Hepatocyte (in vitro differentiated cells): Measurements from ENCODE around the gene KLRK1. TPM values are rescaled to one million over a fixed set of nuclear protein-coding genes. Genes with fewer than 3 reads are reported as not detected.
"Not testable (repeated sequence)": the region's sequence is repeated elsewhere in the genome, so short reads cannot be mapped to it uniquely, and the experiment has no call there.

Source experiments
- DNase-seq: peaks from one replicate; pipeline ENCODE4 v3.0.0-alpha.2; 2016; ENCODE audit warnings: low spot score
- H2AFZ ChIP-seq: fragments of 200-600 bp; sonication (generic); 2 replicates; pipeline ENCODE4 v1.6.0; 2016; ENCODE audit warnings: antibody characterized with exemption, mild to moderate bottlenecking
- H3K27ac ChIP-seq: fragments of 200-600 bp; sonication (generic); 2 replicates; pipeline ENCODE4 v1.5.1; 2016; ENCODE audit warnings: mild to moderate bottlenecking
- H3K27me3 ChIP-seq: fragments of 200-600 bp; sonication (generic); 2 replicates; pipeline ENCODE4 v1.6.1; 2016
- H3K36me3 ChIP-seq: fragments of 200-600 bp; sonication (generic); replicated peaks from 2 replicates; pipeline ENCODE4 v1.5.1; 2016; ENCODE audit warnings: low read depth; ENCODE audit not compliant: insufficient read depth
- H3K4me1 ChIP-seq: fragments of 200-600 bp; sonication (generic); 2 replicates; pipeline ENCODE4 v1.5.1; 2016; ENCODE audit warnings: mild to moderate bottlenecking, moderate library complexity; ENCODE audit not compliant: insufficient read depth
- H3K4me2 ChIP-seq: fragments of 200-600 bp; sonication (generic); 2 replicates; pipeline ENCODE4 v1.6.0; 2016
- H3K4me3 ChIP-seq: fragments of 200-600 bp; sonication (generic); 2 replicates; pipeline ENCODE4 v1.5.1; 2016; ENCODE audit warnings: mild to moderate bottlenecking
- H3K79me2 ChIP-seq: fragments of 200-600 bp; sonication (generic); 2 replicates; pipeline ENCODE4 v1.6.0; 2017; ENCODE audit warnings: mild to moderate bottlenecking
- H3K9me2 ChIP-seq: fragments of 200-600 bp; sonication (generic); replicated peaks from 2 replicates; pipeline ENCODE4 v1.6.0; 2017; ENCODE audit warnings: mild to moderate bottlenecking; ENCODE audit not compliant: insufficient read depth
- H3K9me3 ChIP-seq: fragments of 200-600 bp; sonication (generic); 2 replicates; pipeline ENCODE4 v1.5.1; 2016; ENCODE audit warnings: low read depth, mild to moderate bottlenecking
- H4K20me1 ChIP-seq: fragments of 200-600 bp; sonication (generic); 2 replicates; pipeline ENCODE4 v1.6.0; 2016; ENCODE audit warnings: mild to moderate bottlenecking; ENCODE audit not compliant: insufficient read depth, poor library complexity, severe bottlenecking
- EZH2 ChIP-seq: fragments of 200-600 bp; sonication (generic); IDR thresholded peaks from 2 replicates; pipeline ENCODE4 v1.6.1; 2016; ENCODE audit warnings: antibody characterized with exemption, mild to moderate bottlenecking, borderline replicate concordance
- EZH2phosphoT487 ChIP-seq: fragments of 200-600 bp; sonication (generic); IDR thresholded peaks from one replicate; pipeline ENCODE4 v1.6.1; 2018; ENCODE audit warnings: antibody characterized with exemption, mild to moderate bottlenecking, low read depth, moderate library complexity; ENCODE audit not compliant: unreplicated experiment, severe bottlenecking
- WGBS: methylation state at CpG from one replicate; pipeline ENCODE4 v1.1.6; 2016; ENCODE audit warnings: low lambda C conversion rate; ENCODE audit errors: missing lambda C conversion rate; 5-methylcytosine and 5-hydroxymethylcytosine counted together
- polyA plus RNA-seq: library from polyadenylated mRNA; unstranded; fragments of >200 nt; fragmentation: Nextera tagmentation; extraction: Ambion mirVana; gene quantifications from 2 replicates; pipeline ENCODE4 v1.2.1, GENCODE V29; 2016
- total RNA-seq: library from RNA; depleted of rRNA; stranded (reverse); fragments of >200 nt; gene quantifications from 2 replicates; pipeline ENCODE4 v1.2.3, GENCODE V29; 2014
- TF ChIP-seq, protein P1 (sequence below): fragments of 200-600 bp; sonication (generic); IDR thresholded peaks from 2 replicates; pipeline ENCODE4 v1.5.1; 2016; ENCODE audit warnings: antibody characterized with exemption, mild to moderate bottlenecking; ENCODE audit not compliant: poor library complexity

The KLRK1 gene
- total and polyA plus RNA-seq, 2 experiments from 2014 or later, result 0.23 TPM; not detected in 1

DNA sequence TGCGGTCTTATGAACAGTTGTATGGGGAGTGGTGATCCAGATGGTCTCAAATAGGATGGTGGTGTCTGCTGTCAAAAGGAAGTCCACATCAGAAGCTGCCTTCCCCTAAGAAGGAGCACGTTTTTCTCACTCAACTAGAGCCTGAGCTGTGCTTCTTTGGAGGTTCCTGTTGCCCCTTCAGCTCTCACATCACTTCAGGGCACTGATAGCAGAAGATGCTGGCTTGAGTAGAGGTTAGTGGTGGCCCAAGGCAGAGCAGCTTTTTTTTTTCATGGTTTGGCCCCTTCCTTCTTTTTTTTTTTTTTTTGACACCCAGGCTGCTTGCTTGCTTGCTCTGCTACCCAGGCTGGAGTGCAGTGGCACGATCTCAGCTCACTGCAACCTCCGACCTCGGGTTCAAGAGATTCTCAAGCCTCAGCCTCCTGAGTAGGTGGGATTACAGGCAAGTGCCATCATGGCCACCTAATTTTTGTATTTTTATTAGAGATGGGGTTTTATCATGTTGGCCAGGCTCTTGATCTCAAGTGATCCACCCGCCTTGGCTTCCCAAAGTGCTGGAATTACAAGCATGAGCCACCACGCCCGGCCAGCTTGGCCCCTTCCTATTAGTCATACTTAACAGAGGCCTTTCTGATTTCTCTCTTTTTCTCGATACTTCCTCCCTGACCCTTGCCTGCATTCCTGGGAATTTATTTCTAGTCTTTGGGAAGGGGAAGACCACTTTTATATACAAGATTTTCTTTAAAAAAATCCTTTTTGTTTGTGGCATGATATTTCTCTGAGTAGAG, 50.6 kb downstream of the KLRK1 start:
- DNase-seq, result no peak
- Histone ChIP-seq H2AFZ (no peak overlapping the region), H3K4me1 (no peaks in the 10 kb centered on the region), H3K79me2 (no peaks in the 10 kb centered on the region), H3K4me2 (no peak overlapping the region), H3K27me3 (no peaks in the 10 kb centered on the region), H3K36me3 (no peaks in the 10 kb centered on the region), H3K4me3 (no peak overlapping the region), H3K9me2 (no peaks in the 10 kb centered on the region), H4K20me1 (no peaks in the 10 kb centered on the region), H3K27ac (no peak overlapping the region), H3K9me3 (no peaks in the 10 kb centered on the region)
- no peak for TF ChIP-seq EZH2phosphoT487
- TF ChIP-seq, protein P1, sequence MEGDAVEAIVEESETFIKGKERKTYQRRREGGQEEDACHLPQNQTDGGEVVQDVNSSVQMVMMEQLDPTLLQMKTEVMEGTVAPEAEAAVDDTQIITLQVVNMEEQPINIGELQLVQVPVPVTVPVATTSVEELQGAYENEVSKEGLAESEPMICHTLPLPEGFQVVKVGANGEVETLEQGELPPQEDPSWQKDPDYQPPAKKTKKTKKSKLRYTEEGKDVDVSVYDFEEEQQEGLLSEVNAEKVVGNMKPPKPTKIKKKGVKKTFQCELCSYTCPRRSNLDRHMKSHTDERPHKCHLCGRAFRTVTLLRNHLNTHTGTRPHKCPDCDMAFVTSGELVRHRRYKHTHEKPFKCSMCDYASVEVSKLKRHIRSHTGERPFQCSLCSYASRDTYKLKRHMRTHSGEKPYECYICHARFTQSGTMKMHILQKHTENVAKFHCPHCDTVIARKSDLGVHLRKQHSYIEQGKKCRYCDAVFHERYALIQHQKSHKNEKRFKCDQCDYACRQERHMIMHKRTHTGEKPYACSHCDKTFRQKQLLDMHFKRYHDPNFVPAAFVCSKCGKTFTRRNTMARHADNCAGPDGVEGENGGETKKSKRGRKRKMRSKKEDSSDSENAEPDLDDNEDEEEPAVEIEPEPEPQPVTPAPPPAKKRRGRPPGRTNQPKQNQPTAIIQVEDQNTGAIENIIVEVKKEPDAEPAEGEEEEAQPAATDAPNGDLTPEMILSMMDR, result no peak
- TF ChIP-seq EZH2, result no peak
- 86% methylated on average over 9 of the region's 9 CpGs for WGBS

DNA sequence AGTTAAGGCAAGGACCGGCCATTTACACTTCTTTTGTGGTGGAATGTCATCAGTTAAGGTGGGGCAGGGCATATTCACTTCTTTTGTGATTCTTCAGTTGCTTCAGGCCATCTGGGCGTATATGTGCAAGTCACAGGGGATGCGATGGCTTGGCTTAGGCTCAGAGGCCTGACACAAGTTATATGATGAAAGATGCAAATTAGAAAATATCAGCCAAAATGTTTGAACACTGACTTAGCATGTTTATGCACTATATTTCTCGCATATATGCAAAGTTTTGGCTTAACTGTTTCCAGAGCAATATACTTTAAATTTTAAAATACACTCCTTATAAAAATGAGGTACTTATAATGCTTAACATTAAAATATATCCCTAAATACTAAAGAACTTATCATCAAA, 51.4 kb downstream of the KLRK1 start:
- 98% methylated on average over 3 of the region's 4 CpGs for WGBS
- H3K36me3 ChIP-seq, H3K27me3 ChIP-seq: not testable (repeated sequence)

DNA sequence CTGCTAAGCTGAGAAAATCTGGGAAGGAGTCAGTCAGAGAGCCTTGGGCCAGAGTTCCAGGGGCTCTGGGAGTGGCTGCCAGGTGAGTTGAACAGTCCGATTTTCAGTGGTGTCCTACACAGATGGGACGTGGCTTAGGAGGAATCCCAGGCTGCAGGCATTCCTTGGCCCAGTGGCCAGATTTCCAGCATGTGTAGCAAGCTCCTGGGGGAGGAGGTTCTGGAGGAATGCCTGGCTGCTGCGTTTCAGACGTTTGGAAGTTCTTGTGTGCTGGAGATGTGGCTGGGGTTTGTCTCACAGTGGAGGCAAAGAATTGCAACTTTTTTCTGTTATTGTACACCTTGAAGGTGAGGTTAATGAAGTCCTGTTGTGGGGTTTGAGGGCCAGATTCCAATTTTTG, 53.6 kb downstream of the KLRK1 start:
- H2AFZ ChIP-seq, H3K4me1 ChIP-seq, H3K9me2 ChIP-seq, H3K27me3 ChIP-seq, H3K4me3 ChIP-seq, H3K27ac ChIP-seq, H3K79me2 ChIP-seq, H4K20me1 ChIP-seq, H3K9me3 ChIP-seq, H3K4me2 ChIP-seq, DNase-seq, H3K36me3 ChIP-seq: not testable (repeated sequence)
- WGBS, result 70% methylated on average over 4 of the region's 4 CpGs

More for the DNA sequence above, 51.4 kb downstream of the KLRK1 start:
- H3K9me3 ChIP-seq, H4K20me1 ChIP-seq, H3K79me2 ChIP-seq, H3K9me2 ChIP-seq, DNase-seq, H3K4me2 ChIP-seq, H3K27ac ChIP-seq, H3K4me1 ChIP-seq, H2AFZ ChIP-seq, H3K4me3 ChIP-seq: not testable (repeated sequence)

DNA sequence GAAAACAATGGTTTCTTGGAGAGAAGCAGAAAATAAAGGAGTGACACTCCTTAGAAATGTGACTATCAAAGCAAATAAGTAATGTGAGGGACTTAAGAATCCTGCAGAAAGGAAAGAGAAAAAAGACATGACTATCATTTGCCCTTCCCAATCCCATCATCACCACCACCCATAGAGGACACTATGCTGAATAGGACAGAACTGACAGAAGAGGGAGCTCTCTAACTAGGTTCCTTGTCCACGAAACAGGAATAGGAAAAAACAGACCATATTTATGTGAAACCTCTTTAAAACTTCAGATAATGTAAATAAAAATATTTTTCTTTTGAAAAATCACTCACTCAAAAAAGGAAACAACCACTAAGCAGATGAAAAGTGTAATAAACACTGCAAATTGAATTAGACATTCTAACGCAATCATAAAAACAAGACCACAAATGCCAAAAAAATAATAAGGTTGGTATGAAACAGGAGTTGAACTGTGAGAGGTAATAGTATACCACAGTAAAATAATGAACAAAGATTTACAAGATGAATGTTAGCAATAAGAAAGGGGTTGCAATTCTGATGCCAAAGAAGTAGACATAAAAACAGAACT, 58.1 kb downstream of the KLRK1 start:
- H2AFZ ChIP-seq, result no peak overlapping the region
- 34% methylated on average over 2 of the region's 2 CpGs for WGBS

DNA sequence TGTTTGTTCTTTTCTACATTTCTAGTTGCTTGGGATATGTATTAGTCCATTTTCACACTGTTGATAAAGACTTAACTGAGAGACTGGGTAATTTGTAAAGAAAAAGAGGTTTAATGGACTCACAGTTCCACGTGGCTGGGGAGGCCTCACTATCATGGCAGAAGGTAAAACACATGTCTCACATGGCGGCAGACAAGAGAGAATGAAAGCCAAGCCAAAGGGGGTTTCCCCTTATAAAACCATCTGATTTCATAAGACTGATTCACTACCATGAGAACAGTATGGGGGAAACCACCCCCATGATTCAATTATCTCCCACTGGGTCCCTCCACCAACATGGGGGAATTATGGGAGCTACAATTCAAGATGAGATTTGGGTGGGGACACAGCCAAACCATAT, 61.1 kb downstream of the KLRK1 start:
- not testable (repeated sequence) for H3K9me3 ChIP-seq, H3K4me3 ChIP-seq, H4K20me1 ChIP-seq, H3K4me2 ChIP-seq, H2AFZ ChIP-seq, DNase-seq, H3K27ac ChIP-seq, H3K79me2 ChIP-seq, H3K36me3 ChIP-seq, H3K4me1 ChIP-seq, H3K27me3 ChIP-seq, H3K9me2 ChIP-seq
- 93% methylated on average over 2 of the region's 2 CpGs for WGBS

More for the DNA sequence above, 58.1 kb downstream of the KLRK1 start:
- no peaks in the 10 kb centered on the region for H4K20me1 ChIP-seq
- no peaks in the 10 kb centered on the region for H3K79me2 ChIP-seq
- H3K9me3 ChIP-seq, result no peaks in the 10 kb centered on the region
- H3K36me3 ChIP-seq, result no peaks in the 10 kb centered on the region
- no peak for TF ChIP-seq EZH2phosphoT487
- TF ChIP-seq, protein P1, result peak; percentile 90
- H3K9me2 ChIP-seq, result no peaks in the 10 kb centered on the region
- no peak overlapping the region for H3K4me3 ChIP-seq
- no peaks in the 10 kb centered on the region for H3K4me1 ChIP-seq
- no peaks in the 10 kb centered on the region for H3K27me3 ChIP-seq
- peak; percentile 70 for DNase-seq
- H3K4me2 ChIP-seq, result no peak overlapping the region
- no peak overlapping the region for H3K27ac ChIP-seq
